HepG2 (cell line): ENCODE results near the gene ADCK2.

Experiments
- EZH2 ChIP-seq: conservative IDR thresholded peaks from 2 replicates; pipeline ENCODE4 v1.6.1; 2012; ENCODE audit warnings: mild to moderate bottlenecking, low read depth, low read length, moderate library complexity
- FOSL1 ChIP-seq: sonication (generic); formaldehyde crosslinking; IDR thresholded peaks from 2 replicates; pipeline ENCODE4 v1.9.0; 2021; ENCODE audit warnings: missing genetic modification reagents, borderline replicate concordance
- NR3C1 ChIP-seq: sonication (generic); formaldehyde crosslinking; IDR thresholded peaks from 2 replicates; pipeline ENCODE4 v1.4.0; 2020; ENCODE audit warnings: missing genetic modification reagents
- RORA ChIP-seq: sonication (generic); formaldehyde crosslinking; IDR thresholded peaks from 2 replicates; pipeline ENCODE4 v1.5.0; 2020; ENCODE audit warnings: mild to moderate bottlenecking, missing genetic modification reagents, moderate library complexity
- TAF1 ChIP-seq: sonication (generic); formaldehyde crosslinking; IDR thresholded peaks from 2 replicates; pipeline ENCODE4 v1.4.0; 2020; ENCODE audit warnings: missing genetic modification reagents
- ZBTB10 ChIP-seq: sonication (generic); formaldehyde crosslinking; IDR thresholded peaks from 2 replicates; pipeline ENCODE4 v1.4.0; 2020; ENCODE audit warnings: missing genetic modification reagents, borderline replicate concordance
- ZNF780A ChIP-seq: sonication (generic); formaldehyde crosslinking; IDR thresholded peaks from 2 replicates; pipeline ENCODE4 v1.8.0; 2022; ENCODE audit warnings: mild to moderate bottlenecking, missing genetic modification reagents, moderate library complexity
- TF ChIP-seq, protein P1 (sequence below): sonication (generic); formaldehyde crosslinking; conservative IDR thresholded peaks from 2 replicates; pipeline ENCODE4 v1.4.0; 2020; ENCODE audit warnings: missing genetic modification reagents

DNA sequence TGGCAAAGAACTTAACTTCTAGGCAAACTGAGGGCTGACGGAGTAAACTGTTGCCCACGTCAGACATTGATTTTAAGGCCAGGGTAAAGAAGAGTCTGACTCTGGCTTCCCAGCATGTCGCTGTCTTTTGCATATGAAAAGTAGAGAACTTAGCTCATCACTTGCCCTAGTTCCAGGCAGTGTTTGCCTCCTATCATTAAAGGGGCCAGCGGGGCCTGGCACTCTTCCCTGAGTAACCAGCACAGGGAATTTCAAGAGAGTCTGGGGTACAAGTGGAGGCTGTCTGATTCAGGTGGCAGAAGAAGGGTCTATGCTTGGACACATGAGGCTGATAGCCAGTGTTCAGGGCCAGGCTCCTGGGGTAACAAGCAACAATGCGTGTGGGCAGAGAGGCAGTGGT lies 36.9 kb upstream of the ADCK2 start:
- TF ChIP-seq EZH2 (no peak), RORA (CRISPR knock-in tag) (no peak), NR3C1 (CRISPR knock-in tag) (no peak), ZBTB10 (CRISPR knock-in tag) (no peak), ZNF780A (CRISPR knock-in tag) (no peak), TAF1 (CRISPR knock-in tag) (no peak), FOSL1 (CRISPR knock-in tag) (no peak)
- TF ChIP-seq, protein P1, sequence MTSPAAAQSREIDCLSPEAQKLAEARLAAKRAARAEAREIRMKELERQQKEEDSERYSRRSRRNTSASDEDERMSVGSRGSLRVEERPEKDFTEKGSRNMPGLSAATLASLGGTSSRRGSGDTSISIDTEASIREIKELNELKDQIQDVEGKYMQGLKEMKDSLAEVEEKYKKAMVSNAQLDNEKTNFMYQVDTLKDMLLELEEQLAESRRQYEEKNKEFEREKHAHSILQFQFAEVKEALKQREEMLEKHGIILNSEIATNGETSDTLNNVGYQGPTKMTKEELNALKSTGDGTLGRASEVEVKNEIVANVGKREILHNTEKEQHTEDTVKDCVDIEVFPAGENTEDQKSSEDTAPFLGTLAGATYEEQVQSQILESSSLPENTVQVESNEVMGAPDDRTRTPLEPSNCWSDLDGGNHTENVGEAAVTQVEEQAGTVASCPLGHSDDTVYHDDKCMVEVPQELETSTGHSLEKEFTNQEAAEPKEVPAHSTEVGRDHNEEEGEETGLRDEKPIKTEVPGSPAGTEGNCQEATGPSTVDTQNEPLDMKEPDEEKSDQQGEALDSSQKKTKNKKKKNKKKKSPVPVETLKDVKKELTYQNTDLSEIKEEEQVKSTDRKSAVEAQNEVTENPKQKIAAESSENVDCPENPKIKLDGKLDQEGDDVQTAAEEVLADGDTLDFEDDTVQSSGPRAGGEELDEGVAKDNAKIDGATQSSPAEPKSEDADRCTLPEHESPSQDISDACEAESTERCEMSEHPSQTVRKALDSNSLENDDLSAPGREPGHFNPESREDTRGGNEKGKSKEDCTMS (CRISPR knock-in tag): no peak
